HG03460 (cell line): ENCODE measurements around the gene DPYSL3.
A peak's percentile ranks its signal among the peaks of the same experiment; 100 is the strongest.

Experiments used
- ATAC-seq: cut with Tn5 transposase; IDR thresholded peaks from one replicate; pipeline ENCODE4 v1.9.1; 2021; ENCODE audit not compliant: unreplicated experiment

Gene DPYSL3

GRCh38 chr5:147406636-147407035 lies 103.2 kb downstream of the DPYSL3 start:
- no peak for ATAC-seq

GRCh38 chr5:147404706-147405105 lies 105.2 kb downstream of the DPYSL3 start:
- peak; percentile 38 for ATAC-seq

GRCh38 chr5:147403651-147404640 lies 105.9 kb downstream of the DPYSL3 start:
- peak; percentile 93 for ATAC-seq

GRCh38 chr5:147400881-147401280 lies 109.0 kb downstream of the DPYSL3 start:
- no peak for ATAC-seq

- ATAC-seq, result no peak
These were observed 109.6 kb downstream of the DPYSL3 start for GRCh38 chr5:147400126-147400809.

GRCh38 chr5:147398860-147399259 lies 111.0 kb downstream of the DPYSL3 start:
- ATAC-seq, result no peak

GRCh38 chr5:147397616-147398015 lies 112.3 kb downstream of the DPYSL3 start:
- ATAC-seq, result no peak

- no peak for ATAC-seq
These were observed 113.6 kb downstream of the DPYSL3 start for GRCh38 chr5:147396070-147396823.

- no peak for ATAC-seq
These were observed 115.8 kb downstream of the DPYSL3 start for GRCh38 chr5:147393874-147394672.

GRCh38 chr5:147391781-147392180 lies 118.1 kb downstream of the DPYSL3 start:
- peak; percentile 84 for ATAC-seq

GRCh38 chr5:147390654-147391225 lies 119.1 kb downstream of the DPYSL3 start:
- no peak for ATAC-seq

GRCh38 chr5:147388184-147389108 lies 121.4 kb downstream of the DPYSL3 start:
- no peak for ATAC-seq

GRCh38 chr5:147387109-147387508 lies 122.8 kb downstream of the DPYSL3 start:
- no peak for ATAC-seq

GRCh38 chr5:147384346-147385193 lies 125.3 kb downstream of the DPYSL3 start:
- ATAC-seq, result no peak

GRCh38 chr5:147382776-147383175 lies 127.1 kb downstream of the DPYSL3 start:
- no peak for ATAC-seq

GRCh38 chr5:147381555-147381954 lies 128.3 kb downstream of the DPYSL3 start:
- no peak for ATAC-seq

- ATAC-seq, result no peak
These were observed 132.2 kb downstream of the DPYSL3 start for GRCh38 chr5:147377682-147378081.

- ATAC-seq, result no peak
These were observed 134.7 kb downstream of the DPYSL3 start for GRCh38 chr5:147375151-147375550.
